HUES6 (cell line): Measurements from ENCODE around the gene ATXN7.

ENCODE experiments used
- H3K27ac ChIP-seq: 2 replicates; pipeline ENCODE4 v1.7.0; 2013; ENCODE audit warnings: low read depth, mild to moderate bottlenecking, low read length, inconsistent platforms
- H3K27me3 ChIP-seq: 2 replicates; pipeline ENCODE4 v1.6.1; 2013; ENCODE audit warnings: low read length; ENCODE audit not compliant: control insufficient read depth, insufficient read depth
- H3K36me3 ChIP-seq: 2 replicates; pipeline ENCODE4 v1.6.1; 2013; ENCODE audit warnings: low read length; ENCODE audit not compliant: control insufficient read depth, insufficient read depth
- H3K4me1 ChIP-seq: 2 replicates; pipeline ENCODE4 v1.6.1; 2013; ENCODE audit warnings: low read length; ENCODE audit not compliant: control insufficient read depth, insufficient read depth
- H3K4me3 ChIP-seq: 2 replicates; pipeline ENCODE4 v1.5.1; 2013; ENCODE audit warnings: low read depth, low read length
- H3K9ac ChIP-seq: one replicate; pipeline ENCODE4 v1.6.1; 2013; ENCODE audit warnings: mild to moderate bottlenecking, low read length
- H3K9me3 ChIP-seq: 2 replicates; pipeline ENCODE4 v1.6.1; 2013; ENCODE audit warnings: low read depth, low read length; ENCODE audit not compliant: control insufficient read depth, insufficient read depth

Gene ATXN7

GRCh38 chr3:63954182-63954581 lies 90.5 kb downstream of the ATXN7 start:
- no peaks in the 10 kb centered on the region for H3K9me3 ChIP-seq
- no peak overlapping the region for H3K9ac ChIP-seq
- H3K4me3 ChIP-seq: no peak overlapping the region
- H3K27ac ChIP-seq: no peak overlapping the region
- H3K27me3 ChIP-seq: no peaks in the 10 kb centered on the region
- no peaks in the 10 kb centered on the region; the same call in 1 of the 2 replicates for H3K36me3 ChIP-seq
- peaks cover 45% of the 10 kb centered on the region for H3K4me1 ChIP-seq

- no peak overlapping the region for H3K27ac ChIP-seq
- H3K27me3 ChIP-seq: no peaks in the 10 kb centered on the region
- H3K9me3 ChIP-seq: no peaks in the 10 kb centered on the region
- peaks cover 50% of the 10 kb centered on the region for H3K4me1 ChIP-seq
- no peak overlapping the region for H3K9ac ChIP-seq
- H3K36me3 ChIP-seq: no peaks in the 10 kb centered on the region; the same call in 1 of the 2 replicates
- H3K4me3 ChIP-seq: no peak overlapping the region
Measured at GRCh38 chr3:63955036-63955650, 91.5 kb downstream of the ATXN7 start.

GRCh38 chr3:63955830-63956545 lies 92.3 kb downstream of the ATXN7 start:
- no peaks in the 10 kb centered on the region for H3K9me3 ChIP-seq
- no peak overlapping the region for H3K4me3 ChIP-seq
- no peak overlapping the region for H3K27ac ChIP-seq
- no peaks in the 10 kb centered on the region; the same call in 1 of the 2 replicates for H3K36me3 ChIP-seq
- no peaks in the 10 kb centered on the region for H3K27me3 ChIP-seq
- no peak overlapping the region for H3K9ac ChIP-seq
- peaks cover 45% of the 10 kb centered on the region for H3K4me1 ChIP-seq

- Histone ChIP-seq H3K27ac (no peak overlapping the region), H3K4me1 (peaks cover 36% of the 10 kb centered on the region), H3K27me3 (no peaks in the 10 kb centered on the region), H3K36me3 (no peaks in the 10 kb centered on the region; the same call in 1 of the 2 replicates), H3K9me3 (no peaks in the 10 kb centered on the region), H3K4me3 (no peak overlapping the region), H3K9ac (no peak overlapping the region)
Measured at GRCh38 chr3:63959146-63959545, 95.5 kb downstream of the ATXN7 start.

GRCh38 chr3:63960048-63960711 lies 96.5 kb downstream of the ATXN7 start:
- H3K4me3 ChIP-seq: peak overlapping the region; percentile 24; the same call in 1 of the 2 replicates

GRCh38 chr3:63961891-63962290 lies 98.2 kb downstream of the ATXN7 start:
- Histone ChIP-seq H3K9ac (no peak overlapping the region), H3K9me3 (no peaks in the 10 kb centered on the region)

More at GRCh38 chr3:63960048-63960711, 96.5 kb downstream of the ATXN7 start:
- H3K4me1 ChIP-seq: peaks cover 42% of the 10 kb centered on the region
- H3K27ac ChIP-seq: no peak overlapping the region
- no peaks in the 10 kb centered on the region for H3K9me3 ChIP-seq
- H3K36me3 ChIP-seq: no peaks in the 10 kb centered on the region
- H3K9ac ChIP-seq: no peak overlapping the region
- no peaks in the 10 kb centered on the region for H3K27me3 ChIP-seq

GRCh38 chr3:63963496-63963895 lies 99.8 kb downstream of the ATXN7 start:
- H3K9ac ChIP-seq: no peak overlapping the region
- no peaks in the 10 kb centered on the region for H3K9me3 ChIP-seq
- H3K27me3 ChIP-seq: no peaks in the 10 kb centered on the region
- no peak overlapping the region for H3K4me3 ChIP-seq
- H3K4me1 ChIP-seq: peaks cover 41% of the 10 kb centered on the region
- no peaks in the 10 kb centered on the region for H3K36me3 ChIP-seq
- no peak overlapping the region for H3K27ac ChIP-seq

More at GRCh38 chr3:63961891-63962290, 98.2 kb downstream of the ATXN7 start:
- no peak overlapping the region for H3K27ac ChIP-seq
- H3K27me3 ChIP-seq: no peaks in the 10 kb centered on the region
- peaks cover 32% of the 10 kb centered on the region for H3K4me1 ChIP-seq
- no peaks in the 10 kb centered on the region for H3K36me3 ChIP-seq
- no peak overlapping the region for H3K4me3 ChIP-seq

- peaks cover 53% of the 10 kb centered on the region for H3K4me1 ChIP-seq
Measured at GRCh38 chr3:63964681-63965485, 101.2 kb downstream of the ATXN7 start.

GRCh38 chr3:63966007-63966406 lies 102.3 kb downstream of the ATXN7 start:
- H3K4me1 ChIP-seq: peaks cover 59% of the 10 kb centered on the region
- H3K4me3 ChIP-seq: no peak overlapping the region
- no peak overlapping the region for H3K9ac ChIP-seq
- H3K27ac ChIP-seq: no peak overlapping the region
- H3K27me3 ChIP-seq: no peaks in the 10 kb centered on the region
- no peaks in the 10 kb centered on the region for H3K36me3 ChIP-seq
- H3K9me3 ChIP-seq: no peaks in the 10 kb centered on the region

More at GRCh38 chr3:63964681-63965485, 101.2 kb downstream of the ATXN7 start:
- Histone ChIP-seq H3K27ac (0 out of 2 replicates have a peak overlapping the region, but pooled peaks have one; percentile 14), H3K9me3 (no peaks in the 10 kb centered on the region), H3K36me3 (no peaks in the 10 kb centered on the region), H3K9ac (no peak overlapping the region), H3K4me3 (no peak overlapping the region), H3K27me3 (no peaks in the 10 kb centered on the region)

GRCh38 chr3:63966871-63967270 lies 103.2 kb downstream of the ATXN7 start:
- Histone ChIP-seq H3K4me1 (peaks cover 65% of the 10 kb centered on the region), H3K9me3 (no peaks in the 10 kb centered on the region), H3K27me3 (no peaks in the 10 kb centered on the region), H3K9ac (no peak overlapping the region), H3K27ac (no peak overlapping the region), H3K36me3 (no peaks in the 10 kb centered on the region), H3K4me3 (no peak overlapping the region)
